DOHH2 (cell line): ENCODE data around the gene SEC14L1.

Experiments
- CTCF ChIP-seq: fragments of 200-600 bp; sonication (generic); IDR thresholded peaks from one replicate; pipeline ENCODE4 v1.5.1; 2014; ENCODE audit warnings: antibody characterized with exemption, mild to moderate bottlenecking, low read depth, low read length; ENCODE audit not compliant: poor library complexity, severe bottlenecking
- EZH2phosphoT487 ChIP-seq: fragments of 200-600 bp; sonication (generic); IDR thresholded peaks from 2 replicates; pipeline ENCODE4 v1.6.1; 2017; ENCODE audit warnings: borderline replicate concordance, mild to moderate bottlenecking, antibody characterized with exemption, low read length, moderate library complexity, mixed read lengths

GRCh38 chr17:77213778-77214132 is 73.0 kb downstream of the SEC14L1 start:
- TF ChIP-seq CTCF (no peak), EZH2phosphoT487 (no peak)
